SK-N-MC (cell line): ENCODE results near the gene NRBF2.
"Not testable (repeated sequence)": the region's sequence is repeated elsewhere in the genome, so short reads cannot be mapped to it uniquely, and the experiment has no call there.

ENCODE experiments used
- DNase-seq: peaks from one replicate; pipeline ENCODE4 v3.0.0-alpha.2; 2011; ENCODE audit warnings: low read depth, low spot score
- H3K27ac ChIP-seq: fragments of 200-600 bp; sonication (generic); 2 replicates; pipeline ENCODE4 v1.5.1; 2016; ENCODE audit warnings: mixed run types
- H3K36me3 ChIP-seq: fragments of 200-600 bp; sonication (generic); 2 replicates; pipeline ENCODE4 v1.6.1; 2017; ENCODE audit warnings: antibody characterized with exemption, low read length, mixed read lengths; ENCODE audit not compliant: insufficient read depth
- H3K4me3 ChIP-seq: fragments of 200-600 bp; sonication (generic); 2 replicates; pipeline ENCODE4 v1.5.1; 2016
- H3K9ac ChIP-seq: fragments of 200-600 bp; sonication (generic); 2 replicates; pipeline ENCODE4 v1.8.0; 2017; ENCODE audit warnings: mixed run types, mixed read lengths; ENCODE audit not compliant: insufficient read length
- H3K9me3 ChIP-seq: fragments of 200-600 bp; sonication (generic); 2 replicates; pipeline ENCODE4 v1.6.1; 2017; ENCODE audit warnings: low read depth, mild to moderate bottlenecking, antibody characterized with exemption, low read length, moderate library complexity, mixed read lengths
- EZH2 ChIP-seq: fragments of 200-600 bp; sonication (generic); IDR thresholded peaks from one replicate; pipeline ENCODE4 v1.6.1; 2017; ENCODE audit warnings: antibody characterized with exemption
- FOXP2 ChIP-seq: optimal IDR thresholded peaks from 2 replicates; pipeline ENCODE3; 2011; ENCODE audit warnings: mild to moderate bottlenecking, moderate library complexity; ENCODE audit not compliant: insufficient read depth; ENCODE audit errors: extremely low read length, control extremely low read depth
- POLR2AphosphoS5 ChIP-seq: IDR thresholded peaks from 2 replicates; pipeline ENCODE4 v1.6.1; 2012; ENCODE audit warnings: mild to moderate bottlenecking, low read depth, low read length, borderline replicate concordance

Gene NRBF2

DNA sequence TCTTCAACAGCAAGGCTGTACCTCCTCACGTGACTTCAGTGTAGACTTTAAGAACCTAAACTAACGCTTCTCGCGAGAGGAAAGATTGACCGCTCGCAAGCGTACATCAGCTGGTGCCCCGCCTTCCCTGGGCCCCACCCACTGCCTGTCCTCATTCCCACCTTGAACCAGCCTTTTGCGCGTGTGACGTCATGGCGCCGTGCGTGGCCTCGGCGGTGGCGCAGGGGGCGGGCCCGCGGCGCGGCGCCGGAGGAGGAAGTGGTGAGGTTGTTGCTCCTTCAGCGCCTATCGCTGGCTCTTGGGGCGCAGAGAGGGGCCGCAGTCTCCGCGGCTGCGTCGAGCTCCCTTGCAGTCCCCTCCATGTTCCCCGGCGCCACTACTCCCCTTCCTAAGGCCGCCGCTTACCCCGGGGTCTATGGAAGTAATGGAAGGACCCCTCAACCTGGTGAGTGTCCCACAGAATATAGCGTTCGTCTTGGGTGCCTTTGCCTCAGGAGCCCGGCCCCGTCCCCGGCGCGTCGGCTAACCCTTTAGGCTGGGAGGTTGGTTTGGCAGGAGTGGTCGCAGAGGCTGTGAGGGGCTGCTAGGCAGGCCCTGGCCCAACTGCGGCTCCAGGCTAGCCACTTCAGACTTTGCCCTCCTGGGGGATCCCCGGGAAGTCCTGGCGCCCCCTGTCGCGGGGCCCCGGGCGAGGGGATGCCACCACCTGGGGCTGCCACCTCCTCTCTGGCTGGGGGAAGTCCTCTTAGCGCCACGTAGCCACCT lies at the start of gene NRBF2:
TSS of gene NRBF2 (plus strand) at position 273 of the 765 bp plus-strand sequence. CDS start at position 416, 143 bp downstream.
- H3K9me3 ChIP-seq = no peaks in the 10 kb centered on the region
- H3K27ac ChIP-seq = peak within 1 kb of the TSS; percentile 57; the same call in 1 of the 2 replicates
- peak; percentile 75 for DNase-seq
- peak within 1 kb of the TSS; percentile 90 for H3K9ac ChIP-seq
- H3K4me3 ChIP-seq = peak within 1 kb of the TSS; percentile 84
- TF ChIP-seq EZH2 (no peak), POLR2AphosphoS5 (peak; percentile 76; the same call in 1 of the 2 replicates)
- H3K36me3 ChIP-seq = no peaks in the 10 kb centered on the region

DNA sequence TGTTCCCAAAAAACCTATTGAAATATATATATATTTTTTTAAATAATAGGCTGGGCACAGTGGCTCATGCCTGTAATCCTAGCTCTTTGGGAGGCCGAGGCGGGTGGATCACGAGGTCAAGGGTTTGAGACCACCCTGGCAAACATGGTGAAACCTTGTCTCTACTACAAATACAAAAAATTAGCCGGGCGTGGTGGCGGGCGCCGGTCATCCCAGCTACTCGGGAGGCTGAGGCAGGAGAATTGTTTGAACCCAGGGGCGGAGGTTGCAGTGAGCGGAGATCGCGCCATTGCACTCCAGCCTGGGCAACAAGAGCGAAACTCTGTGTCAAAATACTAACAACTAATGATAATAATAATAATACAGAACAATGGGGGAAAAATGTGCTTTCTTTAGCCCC lies 49.7 kb upstream of the NRBF2 start:
- H3K27ac ChIP-seq = peak overlapping the region; percentile 88; the same call in 1 of the 2 replicates
- H3K9me3 ChIP-seq, DNase-seq, H3K36me3 ChIP-seq, H3K9ac ChIP-seq, H3K4me3 ChIP-seq: not testable (repeated sequence)

DNA sequence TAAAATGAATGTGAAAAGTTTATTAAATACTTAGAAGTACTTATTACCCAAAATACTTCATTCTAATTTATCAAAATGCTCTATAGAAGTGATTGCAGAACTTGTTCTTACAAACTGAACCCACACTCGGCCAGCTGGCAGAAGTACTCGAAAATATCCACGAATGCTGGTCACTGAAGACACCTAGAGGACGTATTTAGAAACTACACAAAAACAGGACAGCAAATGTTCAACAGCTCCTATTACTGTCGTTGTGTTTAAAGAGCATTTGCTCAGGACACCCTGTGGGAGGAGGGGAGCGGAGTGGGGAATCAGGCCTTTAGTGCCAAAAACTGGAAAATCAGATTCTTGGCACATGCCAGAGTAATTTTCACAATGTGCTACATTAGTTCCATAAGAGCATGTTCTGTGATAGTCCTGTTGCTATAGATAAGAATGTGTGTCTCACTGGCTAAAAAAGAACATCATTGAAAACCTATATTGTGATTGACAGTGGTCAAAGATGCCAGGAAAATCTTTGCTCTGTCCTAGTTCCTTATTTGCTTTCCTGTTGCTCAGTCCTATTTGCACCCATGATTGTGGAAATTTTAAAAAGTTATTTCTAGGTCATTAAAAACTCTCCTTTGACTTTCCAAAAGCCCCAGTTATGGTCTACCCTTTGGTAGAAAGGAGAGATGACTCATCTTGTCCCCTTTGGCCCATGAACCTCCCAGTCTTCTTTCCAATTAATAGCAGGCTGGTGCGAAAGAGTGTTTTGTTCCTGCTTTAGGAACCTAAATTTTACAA lies 49.0 kb upstream of the NRBF2 start:
- Histone ChIP-seq H3K9me3 (no peaks in the 10 kb centered on the region), H3K4me3 (no peak overlapping the region), H3K9ac (no peak overlapping the region), H3K27ac (peak overlapping the region; percentile 88), H3K36me3 (no peaks in the 10 kb centered on the region)
- DNase-seq = peak; percentile 51
- TF ChIP-seq EZH2 (no peak), FOXP2 (no peak), POLR2AphosphoS5 (no peak)

DNA sequence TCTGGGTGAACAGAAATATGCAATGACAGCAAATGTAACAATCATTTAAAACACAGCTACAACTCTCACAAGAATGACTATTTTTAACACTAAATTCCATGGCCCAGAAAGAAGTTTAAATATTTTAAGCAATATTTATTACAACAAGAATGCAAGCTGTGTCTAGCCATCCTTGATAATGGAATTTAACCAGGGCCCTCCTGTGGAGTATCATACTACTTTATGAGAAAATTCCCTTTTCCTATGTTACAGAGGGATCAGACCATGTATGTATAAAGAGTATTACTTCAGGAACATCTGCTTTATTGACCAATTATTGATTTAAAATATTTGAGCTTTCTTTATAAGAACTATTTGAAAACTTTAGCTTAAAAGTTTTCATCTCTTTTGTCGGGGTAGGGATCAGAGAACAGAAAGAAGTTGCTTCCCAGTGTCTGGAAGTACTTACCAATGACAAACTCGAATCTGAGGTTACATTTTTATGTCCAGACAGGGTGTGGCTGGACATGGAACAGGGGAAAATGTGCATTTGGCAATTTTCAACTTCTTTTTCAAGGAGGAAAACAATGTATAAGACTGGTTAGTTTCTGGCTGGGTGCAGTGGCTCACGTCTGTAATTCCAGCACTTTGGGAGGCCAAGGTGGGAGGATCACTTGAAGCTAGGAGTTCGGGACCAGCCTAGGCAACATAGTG lies 48.3 kb upstream of the NRBF2 start:
- Histone ChIP-seq H3K27ac (peak overlapping the region; percentile 88), H3K9ac (no peak overlapping the region), H3K9me3 (no peaks in the 10 kb centered on the region), H3K36me3 (no peaks in the 10 kb centered on the region), H3K4me3 (no peak overlapping the region)
- TF ChIP-seq FOXP2 (no peak), EZH2 (no peak), POLR2AphosphoS5 (no peak)
- DNase-seq = no peak

DNA sequence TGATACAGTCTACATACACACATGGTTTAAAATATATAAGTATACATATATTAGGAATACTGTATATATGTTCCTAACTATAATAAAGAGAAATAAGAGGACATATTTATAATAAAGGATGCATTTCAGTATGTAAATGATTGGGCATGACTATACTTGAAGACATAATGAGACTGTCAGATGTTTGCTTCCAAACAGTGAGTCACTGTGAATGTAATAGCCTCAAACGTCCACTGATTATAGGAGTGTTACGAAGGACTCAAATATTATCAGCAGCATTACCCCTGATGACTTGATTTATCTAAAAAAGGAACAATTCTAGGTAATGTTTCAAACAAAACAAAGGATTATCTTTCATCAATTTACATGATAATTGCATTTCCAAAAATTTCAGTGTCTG lies 39.9 kb upstream of the NRBF2 start:
- DNase-seq = no peak
- H3K9ac ChIP-seq = no peak overlapping the region
- H3K9me3 ChIP-seq = no peaks in the 10 kb centered on the region
- H3K27ac ChIP-seq = no peak overlapping the region
- no peaks in the 10 kb centered on the region for H3K36me3 ChIP-seq
- no peak overlapping the region for H3K4me3 ChIP-seq
- TF ChIP-seq FOXP2 (no peak), POLR2AphosphoS5 (no peak), EZH2 (no peak)

DNA sequence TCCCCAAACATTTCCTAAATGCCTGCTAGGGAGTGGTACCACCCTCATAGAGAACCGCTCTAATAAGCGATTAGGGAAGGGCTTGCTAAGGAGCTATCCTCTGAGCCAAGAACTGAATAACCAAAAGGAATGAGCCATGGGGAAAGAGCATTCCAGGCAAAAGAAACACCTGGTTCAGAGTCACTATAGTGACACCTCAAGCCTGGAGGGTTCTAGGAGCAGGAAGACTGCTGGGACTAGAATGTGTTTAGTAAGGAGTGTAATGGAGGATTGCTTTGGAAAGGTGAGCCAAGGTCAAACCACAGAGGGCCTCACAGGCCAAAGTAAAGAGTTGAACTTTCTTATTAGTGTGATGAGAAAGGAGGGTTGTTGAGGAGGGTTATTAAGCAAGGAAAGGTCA lies 38.7 kb upstream of the NRBF2 start:
- H3K9ac ChIP-seq = no peak overlapping the region
- no peaks in the 10 kb centered on the region for H3K9me3 ChIP-seq
- H3K27ac ChIP-seq = no peak overlapping the region
- DNase-seq = no peak
- no peak for TF ChIP-seq EZH2
- TF ChIP-seq POLR2AphosphoS5 = no peak
- TF ChIP-seq FOXP2 = no peak
- H3K4me3 ChIP-seq = no peak overlapping the region
- H3K36me3 ChIP-seq = no peaks in the 10 kb centered on the region

DNA sequence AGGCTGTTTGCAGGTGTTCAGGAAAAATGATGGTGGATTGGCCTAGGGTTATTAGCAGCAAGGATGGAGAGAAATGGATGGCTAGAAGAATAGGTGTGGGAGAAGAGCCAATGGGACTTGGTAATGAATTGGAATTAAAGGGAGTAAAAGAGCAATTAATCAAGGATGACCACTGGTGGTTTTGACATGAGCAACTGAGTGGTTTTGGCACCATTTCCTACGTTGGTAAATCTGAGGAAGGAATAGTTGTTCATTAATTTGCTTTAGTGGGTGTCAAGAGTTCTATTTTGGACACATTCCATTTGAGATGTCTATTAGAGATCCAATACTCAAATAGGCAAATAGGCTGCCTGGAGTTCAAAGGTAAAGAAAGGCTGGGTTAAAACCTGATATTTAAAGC lies 38.2 kb upstream of the NRBF2 start:
- no peak overlapping the region for H3K9ac ChIP-seq
- no peaks in the 10 kb centered on the region for H3K36me3 ChIP-seq
- H3K27ac ChIP-seq = no peak overlapping the region
- DNase-seq = no peak
- H3K9me3 ChIP-seq = no peaks in the 10 kb centered on the region
- TF ChIP-seq FOXP2 = no peak
- no peak for TF ChIP-seq POLR2AphosphoS5
- TF ChIP-seq EZH2 = no peak
- no peak overlapping the region for H3K4me3 ChIP-seq

DNA sequence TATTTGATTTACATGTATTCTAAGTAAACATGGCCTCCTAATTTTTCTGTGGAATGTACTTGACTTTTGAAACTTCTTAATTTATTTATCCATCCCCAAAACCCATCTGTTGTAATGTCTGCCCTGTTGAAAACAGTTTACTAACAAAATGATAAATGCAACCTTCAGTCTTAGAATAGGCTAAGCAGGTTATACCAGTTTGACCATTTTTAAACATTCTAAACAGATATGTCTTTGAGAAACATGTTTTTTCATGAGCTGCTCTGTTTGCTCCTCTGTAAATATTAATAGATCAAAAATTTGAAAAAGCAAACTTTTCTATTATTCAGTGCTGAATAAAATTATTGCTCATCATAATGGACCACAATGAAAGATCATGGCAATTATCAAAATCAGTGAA lies 33.4 kb upstream of the NRBF2 start:
- Histone ChIP-seq H3K27ac (no peak overlapping the region), H3K9me3 (no peaks in the 10 kb centered on the region), H3K4me3 (no peak overlapping the region), H3K36me3 (no peaks in the 10 kb centered on the region), H3K9ac (no peak overlapping the region)
- TF ChIP-seq POLR2AphosphoS5 = no peak
- TF ChIP-seq FOXP2 = no peak
- no peak for TF ChIP-seq EZH2
- DNase-seq = no peak

DNA sequence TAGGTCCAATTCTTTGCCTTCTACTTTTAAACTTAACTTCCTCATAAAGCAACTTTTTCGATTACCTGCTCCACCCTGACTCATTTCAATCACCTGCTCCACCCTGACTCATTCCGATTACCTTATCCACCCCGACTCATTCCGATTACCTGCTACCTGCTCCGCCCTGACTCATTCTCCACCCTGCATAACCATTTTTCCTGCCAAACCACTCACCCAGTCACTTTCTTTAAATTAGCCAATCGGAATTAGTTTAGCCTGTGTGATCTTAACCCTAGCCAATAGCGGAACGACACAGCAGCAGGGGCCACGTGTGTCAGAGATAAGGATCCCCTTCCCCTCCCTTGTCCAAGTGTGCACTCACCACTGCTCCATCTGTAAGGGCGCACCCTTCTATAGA lies 32.0 kb upstream of the NRBF2 start:
- not testable (repeated sequence) for H3K9ac ChIP-seq, H3K36me3 ChIP-seq, H3K4me3 ChIP-seq, H3K9me3 ChIP-seq, H3K27ac ChIP-seq, DNase-seq

DNA sequence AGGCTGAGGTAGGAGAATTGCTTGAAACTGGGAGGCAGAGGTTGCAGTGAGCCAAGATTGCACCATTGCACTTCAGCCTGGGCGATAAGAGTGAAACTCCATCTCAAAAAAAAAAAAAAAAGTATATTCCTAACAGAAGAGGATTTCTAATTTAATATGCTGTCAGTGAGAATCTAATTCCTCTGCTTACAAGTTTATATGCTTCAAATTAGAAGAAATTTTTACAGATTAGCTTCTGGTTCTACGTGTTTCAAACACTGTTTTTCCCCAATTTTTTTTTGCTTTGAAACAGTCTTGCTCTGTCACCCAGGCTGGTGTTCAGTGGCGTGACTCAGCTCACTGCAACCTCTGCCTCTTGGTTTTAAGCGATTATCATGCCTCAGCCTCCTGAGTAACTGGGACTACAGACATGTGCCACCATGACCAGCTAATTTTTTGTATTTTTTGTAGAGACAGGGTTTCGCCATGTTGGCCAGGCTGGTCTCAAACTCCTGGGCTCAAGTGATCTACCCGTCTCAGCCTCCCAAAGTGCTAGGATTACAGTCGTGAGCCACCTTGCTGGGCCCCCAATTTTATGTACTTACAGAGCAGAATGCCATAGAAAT lies 30.7 kb upstream of the NRBF2 start:
- not testable (repeated sequence) for H3K4me3 ChIP-seq, H3K27ac ChIP-seq, DNase-seq, H3K36me3 ChIP-seq, H3K9ac ChIP-seq, H3K9me3 ChIP-seq

DNA sequence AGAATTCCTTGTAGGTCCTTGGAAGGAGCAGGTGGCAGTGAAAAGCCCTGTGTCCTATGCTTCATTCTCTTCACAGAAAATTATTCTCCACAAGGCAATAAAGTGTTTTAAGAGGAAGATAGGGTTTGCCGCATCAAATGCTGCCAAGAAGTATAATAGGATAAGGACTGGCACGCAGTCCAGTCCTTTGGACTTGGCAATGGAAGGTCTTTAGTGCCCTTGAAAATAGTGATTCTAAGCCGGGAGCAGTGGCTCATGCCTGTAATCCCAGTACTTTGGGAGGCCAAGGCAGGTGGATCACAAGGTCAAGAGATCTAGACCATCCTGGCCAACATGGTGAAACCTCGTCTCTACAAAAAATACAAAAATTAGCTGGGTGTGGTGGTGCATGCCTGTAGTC lies 29.9 kb upstream of the NRBF2 start:
- H3K27ac ChIP-seq, H3K36me3 ChIP-seq, H3K9ac ChIP-seq, H3K4me3 ChIP-seq, DNase-seq, H3K9me3 ChIP-seq: not testable (repeated sequence)
